Femur (tissue), 1 donor: ENCODE results near the gene ANO5.

Experiments used
- DNase-seq: peaks from one replicate; pipeline ENCODE4 v3.0.0-alpha.2; 2017

The ANO5 gene

GRCh38 chr11:22192642-22193347, at the start of gene ANO5:
ANO5 (plus strand) TSS chr11:22193085; CDS start chr11:22193493, 408 bp downstream.
- DNase-seq, result peak; percentile 81

- DNase-seq, result no peak
Measured at GRCh38 chr11:22151649-22152197, 41.2 kb upstream of the ANO5 start.

GRCh38 chr11:22157531-22157930, 35.4 kb upstream of the ANO5 start:
- DNase-seq, result no peak

GRCh38 chr11:22161489-22161888, 31.4 kb upstream of the ANO5 start:
- no peak for DNase-seq

- DNase-seq, result no peak
Measured at GRCh38 chr11:22162756-22163155, 30.1 kb upstream of the ANO5 start.

- DNase-seq, result no peak
Measured at GRCh38 chr11:22163394-22163797, 29.5 kb upstream of the ANO5 start.

GRCh38 chr11:22165087-22165486, 27.8 kb upstream of the ANO5 start:
- DNase-seq, result no peak

GRCh38 chr11:22165759-22166513, 26.9 kb upstream of the ANO5 start:
- no peak for DNase-seq

- no peak for DNase-seq
Measured at GRCh38 chr11:22169833-22170232, 23.1 kb upstream of the ANO5 start.

- DNase-seq, result no peak
Measured at GRCh38 chr11:22173532-22173931, 19.4 kb upstream of the ANO5 start.

GRCh38 chr11:22177186-22177585, 15.7 kb upstream of the ANO5 start:
- DNase-seq, result no peak

- no peak for DNase-seq
Measured at GRCh38 chr11:22179626-22180025, 13.3 kb upstream of the ANO5 start.

GRCh38 chr11:22180131-22180530, 12.8 kb upstream of the ANO5 start:
- DNase-seq, result no peak

GRCh38 chr11:22189660-22190059, 3.2 kb upstream of the ANO5 start:
- DNase-seq, result no peak

- no peak for DNase-seq
Measured at GRCh38 chr11:22190827-22191463, 1.9 kb upstream of the ANO5 start.

- DNase-seq, result no peak
Measured at GRCh38 chr11:22192289-22192641, 620 bp upstream of the ANO5 start.

GRCh38 chr11:22193348-22194051, 615 bp downstream of the ANO5 start:
- peak; percentile 24 for DNase-seq

- no peak for DNase-seq
Measured at GRCh38 chr11:22194306-22194705, 1.4 kb downstream of the ANO5 start.

GRCh38 chr11:22194907-22195306, 2.0 kb downstream of the ANO5 start:
- DNase-seq, result no peak

- DNase-seq, result no peak
Measured at GRCh38 chr11:22197139-22198005, 4.5 kb downstream of the ANO5 start.

GRCh38 chr11:22199243-22199642, 6.4 kb downstream of the ANO5 start:
- DNase-seq, result no peak

GRCh38 chr11:22203281-22203680, 10.4 kb downstream of the ANO5 start:
- no peak for DNase-seq
